Inferior parietal cortex (tissue), 1 donor: ENCODE results near the gene ADGRV1.
"Not testable (repeated sequence)": the region's sequence is repeated elsewhere in the genome, so short reads cannot be mapped to it uniquely, and the experiment has no call there.

Experiments used
- DNase-seq: peaks from one replicate; pipeline ENCODE4 v3.0.0-alpha.2; 2016; ENCODE audit errors: extremely low spot score

Gene ADGRV1

DNA sequence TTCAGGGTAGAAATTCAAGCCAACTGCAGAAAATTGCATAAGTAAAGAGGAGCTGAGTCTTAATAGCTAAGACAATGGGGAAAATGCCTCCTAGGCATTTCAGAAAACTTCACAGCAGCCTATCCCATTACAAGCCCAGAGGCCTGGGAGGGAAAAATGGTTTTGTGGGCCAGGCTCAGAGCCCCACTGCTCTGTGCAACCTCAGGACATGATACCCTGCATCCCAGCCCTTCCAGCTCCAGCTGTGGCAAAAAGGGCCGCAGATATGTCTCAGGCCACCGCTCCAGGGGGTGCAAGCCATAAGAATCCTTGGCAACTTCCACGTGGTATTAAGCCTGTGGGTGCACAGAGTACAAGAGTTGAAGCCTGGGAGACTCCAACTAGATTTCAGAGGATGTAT lies 437.5 kb downstream of the ADGRV1 start:
- DNase-seq, result no peak

DNA sequence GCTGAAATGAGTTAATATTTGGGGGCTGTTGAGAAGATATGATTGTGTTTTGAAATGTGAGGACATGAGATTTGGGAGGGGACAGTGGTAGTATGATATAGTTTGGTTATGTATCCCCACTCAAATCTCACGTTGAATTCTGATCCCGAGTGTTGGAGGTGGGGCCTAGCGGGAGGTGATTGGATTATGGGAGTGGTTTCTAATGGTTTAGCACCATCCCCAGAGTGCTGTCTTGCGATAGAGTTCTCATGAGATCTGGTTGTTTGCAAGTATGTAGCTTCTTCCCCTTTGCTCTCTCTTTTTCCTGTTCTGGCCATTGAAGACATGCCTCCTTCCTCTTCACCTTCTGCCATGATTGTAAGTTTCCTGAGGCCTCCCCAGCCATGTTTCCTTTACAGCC lies 438.5 kb downstream of the ADGRV1 start:
- no peak for DNase-seq

DNA sequence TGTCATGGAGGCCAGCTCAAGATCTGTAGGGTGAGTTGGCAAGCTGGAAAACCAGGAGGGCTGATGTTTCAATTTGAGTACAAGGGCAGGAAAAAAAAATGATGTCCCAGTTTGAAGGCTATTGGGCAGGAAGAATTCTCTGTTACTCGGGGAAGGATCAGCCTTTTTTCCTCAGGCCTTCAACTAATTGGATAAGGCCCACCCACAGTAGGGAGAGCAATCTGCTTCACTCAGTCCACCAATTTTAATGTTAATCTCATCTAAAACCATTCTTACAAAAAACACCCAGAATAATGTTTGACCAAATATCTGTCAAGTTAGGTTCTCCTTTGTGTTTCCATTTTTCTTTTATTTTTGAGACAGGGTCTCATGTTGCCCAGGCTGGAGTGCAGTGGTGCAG lies 442.1 kb downstream of the ADGRV1 start:
- no peak for DNase-seq

DNA sequence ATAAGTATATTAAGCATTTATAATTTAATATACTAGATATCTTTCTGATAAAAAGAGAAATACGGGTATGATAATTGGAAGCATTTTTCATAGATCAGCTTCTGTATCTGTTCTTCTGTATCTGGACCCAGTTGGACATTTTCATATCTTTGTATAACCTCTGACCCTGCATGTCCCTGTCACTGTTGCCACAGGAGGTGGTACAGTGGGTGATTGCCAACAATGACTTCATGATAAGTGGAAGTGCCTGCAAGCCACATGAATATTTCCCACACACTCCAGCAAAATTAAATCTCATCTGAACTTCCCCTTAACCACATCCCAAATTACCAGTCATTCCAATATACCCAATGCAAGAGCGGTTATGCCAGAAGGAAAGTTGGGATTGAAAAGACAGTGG lies 448.1 kb downstream of the ADGRV1 start:
- DNase-seq, result no peak

DNA sequence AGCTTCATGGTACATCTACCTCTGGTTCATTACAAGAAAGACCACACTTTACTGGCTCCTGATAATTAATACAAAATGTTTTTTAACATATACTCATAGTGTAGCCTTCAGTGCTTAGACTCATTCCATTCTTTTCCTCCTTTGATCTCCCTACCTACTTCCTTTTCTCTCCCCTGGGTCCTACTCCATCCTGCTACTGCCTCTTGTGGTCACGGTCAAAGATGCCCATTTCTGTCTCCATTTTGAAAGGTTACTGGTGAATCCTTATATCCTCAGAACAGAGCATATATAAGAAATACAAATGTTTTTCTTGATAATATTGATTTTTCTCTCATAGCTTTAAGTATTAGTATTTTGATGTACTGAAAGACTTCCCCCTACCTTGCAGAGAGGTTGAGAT lies 448.7 kb downstream of the ADGRV1 start:
- DNase-seq, result no peak

DNA sequence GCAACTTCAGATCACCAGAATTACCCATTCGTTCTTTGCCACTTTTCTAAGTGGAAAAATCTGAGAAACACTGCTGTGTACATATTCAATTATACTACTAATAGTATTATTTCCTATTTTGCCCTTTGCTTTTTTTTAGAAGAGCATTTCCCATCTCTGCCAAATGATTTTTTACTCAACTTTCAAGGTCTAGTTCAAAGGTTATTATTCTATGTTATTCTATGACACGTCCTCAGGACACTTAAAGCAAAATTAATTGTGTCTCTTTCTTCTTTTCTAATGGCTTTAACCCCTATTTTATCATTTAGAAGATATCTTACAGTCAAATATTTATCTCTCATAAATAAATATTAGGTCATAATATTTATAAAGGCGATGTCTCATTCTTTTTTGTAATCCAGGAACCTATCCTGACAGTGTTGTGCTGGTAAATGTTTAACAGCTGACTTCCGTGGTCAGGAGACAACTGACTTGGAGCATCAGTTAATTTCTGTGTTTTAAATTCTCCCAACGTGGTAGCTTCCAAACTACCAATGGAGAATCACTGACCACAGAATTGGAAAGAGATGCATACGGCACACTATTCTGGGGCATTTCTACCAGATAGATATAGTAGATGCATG lies 449.3 kb downstream of the ADGRV1 start:
- DNase-seq, result no peak

DNA sequence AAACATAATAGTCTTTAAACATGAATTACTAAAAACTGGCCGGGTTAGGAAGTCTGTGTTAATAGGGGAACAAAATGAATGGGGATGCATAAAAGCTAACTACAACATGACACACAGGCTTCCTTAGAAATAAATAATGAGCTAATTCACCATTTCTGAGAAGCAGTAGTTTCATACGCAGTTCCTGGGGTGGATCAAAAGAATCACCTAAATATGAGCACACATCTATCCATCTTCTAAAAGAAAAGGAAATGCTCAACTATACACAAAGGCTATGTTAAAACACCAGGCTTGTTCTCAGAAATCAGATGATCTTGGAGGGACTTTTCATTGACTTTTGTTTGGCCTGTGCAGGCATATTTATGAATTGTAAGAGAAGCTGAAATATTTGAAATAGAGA lies 451.5 kb downstream of the ADGRV1 start:
- no peak for DNase-seq

DNA sequence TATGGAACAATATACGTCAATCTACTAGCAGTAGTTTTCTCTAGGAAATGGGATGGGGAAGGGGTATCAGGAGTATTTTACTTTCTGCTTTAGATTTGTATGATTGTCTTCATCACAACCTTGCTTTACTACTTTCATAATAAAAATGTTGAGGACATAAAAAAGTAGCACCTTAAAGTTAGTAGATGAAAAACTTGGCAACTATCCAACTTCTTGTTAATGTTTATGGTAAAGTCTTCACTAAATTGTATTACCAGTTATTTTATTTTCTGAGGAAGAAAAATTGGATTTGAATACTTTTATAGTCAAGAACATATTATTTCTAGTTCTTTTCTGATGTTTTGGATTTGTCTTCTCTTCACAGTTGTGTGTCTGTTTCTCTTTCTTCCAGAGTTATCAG lies 452.4 kb downstream of the ADGRV1 start:
- DNase-seq, result no peak

DNA sequence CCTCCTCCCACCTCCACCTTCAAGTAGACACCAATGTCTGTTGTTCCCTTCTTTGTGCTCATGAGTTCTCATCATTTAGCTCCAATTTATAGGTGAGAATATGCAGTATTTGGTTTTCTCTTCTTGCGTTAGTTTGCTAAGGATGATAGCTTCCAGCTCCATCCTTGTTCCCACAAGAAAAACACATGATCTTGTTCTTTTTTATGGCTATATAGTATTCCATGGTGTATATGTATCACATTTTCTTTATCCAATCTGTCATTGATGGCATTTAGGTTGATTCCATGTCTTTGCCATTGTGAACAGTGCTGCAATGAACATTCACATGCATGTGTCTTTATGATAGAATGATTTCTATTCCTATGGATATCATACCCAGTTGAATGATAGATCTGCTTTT lies 454.3 kb downstream of the ADGRV1 start:
- DNase-seq, result not testable (repeated sequence)

DNA sequence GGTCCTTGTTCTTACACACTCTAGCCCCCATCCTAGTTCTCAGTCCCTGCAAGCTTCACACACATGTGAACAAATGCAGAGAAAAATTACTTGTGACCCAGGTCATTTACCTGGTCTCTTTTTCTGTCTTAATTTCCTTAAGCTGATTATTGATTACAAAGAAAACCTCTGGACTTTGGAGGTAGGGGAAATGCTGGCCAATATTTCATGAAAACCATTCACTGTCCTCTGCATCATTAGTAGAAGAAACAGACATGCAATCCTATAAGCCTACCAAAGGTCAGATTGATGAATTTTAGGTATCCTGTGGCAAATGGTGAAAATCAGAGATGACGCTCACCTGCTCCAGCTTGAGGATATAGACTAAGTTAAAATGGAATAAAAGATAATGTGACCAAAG lies 457.7 kb downstream of the ADGRV1 start:
- no peak for DNase-seq

DNA sequence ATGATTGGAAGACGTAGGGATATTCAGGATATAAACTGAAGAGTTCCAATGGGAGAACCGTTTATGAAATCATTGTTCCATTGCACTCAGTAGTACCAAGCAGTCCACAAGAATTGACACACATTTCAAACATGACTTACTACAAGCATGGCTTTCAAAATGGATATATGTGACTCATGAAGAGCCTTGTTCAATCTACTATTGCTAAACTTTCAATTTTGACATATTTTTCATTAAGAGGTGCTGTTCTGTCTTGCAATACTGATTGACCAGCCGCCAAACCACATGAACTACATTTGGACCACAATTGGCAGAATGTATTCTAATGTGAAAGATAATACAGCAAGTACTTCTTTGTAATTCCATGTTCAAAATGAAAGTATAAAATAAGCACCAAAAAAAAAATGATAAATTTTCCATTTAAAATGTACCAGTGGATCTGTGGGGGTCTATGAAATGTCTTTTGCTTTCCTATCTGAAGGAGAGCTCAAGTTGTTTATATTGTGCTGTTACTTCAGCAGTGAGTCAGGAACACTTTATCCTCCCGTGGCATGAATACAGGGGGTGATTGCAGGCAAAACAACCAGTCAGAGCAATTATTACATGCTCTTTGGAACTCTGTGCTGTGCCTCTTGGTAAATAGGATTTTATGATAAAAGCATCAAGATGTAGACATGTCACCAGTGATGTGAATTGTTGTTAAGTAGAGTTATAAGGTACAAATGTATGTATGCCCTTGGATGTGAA lies 458.5 kb downstream of the ADGRV1 start:
- no peak for DNase-seq

DNA sequence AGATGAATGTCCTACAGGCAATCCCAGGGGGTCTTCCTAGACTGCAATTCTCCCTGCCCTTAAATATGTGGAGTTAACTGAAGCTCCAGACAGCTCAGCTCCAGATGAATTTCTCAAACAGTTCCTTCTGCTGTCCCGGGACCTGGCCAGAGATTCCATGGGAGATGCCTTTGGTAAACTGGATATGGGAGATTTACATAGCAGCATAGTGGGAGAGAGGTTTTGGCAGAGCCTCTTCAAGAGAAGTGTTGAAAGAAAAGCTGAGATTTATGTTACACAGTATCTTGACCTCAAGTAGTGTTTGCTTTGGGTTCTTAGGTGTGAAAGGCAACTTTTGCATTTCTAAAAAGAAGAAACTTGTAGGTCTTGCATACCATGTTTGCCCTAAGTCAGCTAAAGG lies 459.6 kb downstream of the ADGRV1 start:
- DNase-seq, result no peak

DNA sequence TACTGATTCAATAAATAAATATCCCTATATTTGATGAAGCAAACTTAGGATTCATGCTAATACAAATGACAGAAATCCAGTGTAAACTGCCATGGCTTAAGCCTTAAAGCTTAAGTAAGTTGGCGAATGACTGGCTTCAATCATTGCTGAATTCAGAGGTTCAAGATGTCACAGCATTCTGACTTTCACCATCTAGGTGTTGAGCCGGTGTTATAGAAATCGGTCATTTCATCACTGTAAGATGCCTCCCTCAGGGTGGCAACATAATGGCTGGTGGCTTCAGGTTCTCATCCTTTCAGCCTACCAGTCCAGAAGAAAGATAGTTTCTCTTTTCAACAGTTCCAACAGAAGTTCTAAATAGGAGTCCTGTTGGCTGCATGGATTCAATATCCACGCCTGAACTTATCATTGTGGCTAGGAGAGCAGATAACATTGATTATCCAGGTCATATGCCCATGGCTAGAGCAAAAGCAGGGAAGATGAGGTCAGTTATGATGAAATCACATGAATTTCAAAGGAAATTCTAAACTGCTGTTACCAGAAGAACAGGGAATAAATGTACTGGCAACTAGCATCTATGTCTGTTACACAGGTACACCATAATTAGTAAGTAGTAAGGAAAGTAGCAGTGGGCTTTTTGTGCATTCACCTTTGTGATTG lies 460.2 kb downstream of the ADGRV1 start:
- DNase-seq, result no peak

DNA sequence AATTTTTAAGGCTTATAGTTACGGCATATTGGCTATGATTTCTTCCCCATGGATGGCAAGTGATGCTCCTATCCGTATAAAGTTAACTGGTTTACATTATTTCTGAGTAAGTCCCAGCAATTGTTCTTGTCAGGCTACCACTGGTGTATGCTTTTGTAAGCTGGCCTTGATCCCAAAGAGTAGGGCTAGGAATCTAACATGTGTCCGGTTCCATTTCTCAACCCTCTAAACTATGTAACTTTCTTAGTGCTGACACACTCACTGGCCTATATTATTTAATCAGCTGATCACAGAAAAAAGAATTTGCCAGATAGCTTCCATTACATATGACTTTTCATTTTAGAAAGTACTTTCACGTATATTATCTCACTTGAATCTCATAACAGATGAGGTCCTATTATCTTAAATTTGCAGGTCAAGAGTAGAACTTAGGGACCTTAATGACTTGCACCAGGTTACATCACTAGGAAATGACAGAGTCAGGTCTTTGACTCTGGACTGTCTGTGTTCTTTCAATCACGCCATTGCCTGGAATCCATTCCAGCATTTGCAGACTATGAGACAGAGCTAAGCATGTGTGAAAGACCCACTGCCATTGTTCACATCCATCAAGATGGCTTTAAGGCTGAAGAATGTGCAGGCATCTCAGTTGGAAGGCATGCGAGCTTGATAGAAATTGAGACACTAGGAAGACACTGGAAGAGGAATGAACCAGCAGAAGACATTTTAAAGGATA lies 461.6 kb downstream of the ADGRV1 start:
- no peak for DNase-seq

DNA sequence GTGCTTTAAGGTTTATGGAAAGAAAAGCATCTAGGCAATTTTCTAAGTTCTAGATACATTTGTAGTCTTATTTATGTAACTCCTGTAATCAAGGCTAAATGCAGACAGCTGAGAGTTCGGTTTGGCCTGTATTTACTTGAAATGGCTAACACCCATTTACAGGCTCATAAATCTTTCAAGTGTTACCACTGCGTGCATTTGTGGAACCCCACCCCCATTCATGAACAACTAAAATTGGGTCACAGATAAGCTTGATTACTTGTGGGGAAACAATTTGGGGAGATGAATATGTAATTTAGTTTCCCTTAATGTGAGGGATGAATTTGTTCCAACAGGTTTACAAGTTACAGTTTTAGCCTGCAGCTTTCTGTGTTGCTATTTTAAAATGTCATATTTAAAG lies 463.9 kb downstream of the ADGRV1 start:
- no peak for DNase-seq

DNA sequence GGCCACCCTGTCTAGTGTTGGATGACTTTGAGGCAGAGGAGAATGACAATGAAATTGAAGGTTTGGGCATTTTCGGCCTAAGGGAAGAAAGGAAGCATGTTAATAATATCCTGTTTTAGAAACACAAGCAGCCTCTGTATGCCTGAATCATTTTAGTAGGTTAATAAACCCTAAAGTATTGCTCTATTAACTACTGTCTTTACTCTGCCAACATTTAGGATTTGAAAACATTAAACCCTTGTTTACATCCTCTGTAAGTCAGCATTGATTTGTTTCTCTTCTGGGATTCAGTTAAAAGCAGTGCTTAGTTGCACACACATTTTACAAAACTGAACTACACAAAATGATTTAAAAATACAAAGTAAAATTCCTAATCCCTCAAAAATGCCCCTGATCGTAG lies 465.6 kb downstream of the ADGRV1 start:
- DNase-seq, result no peak

DNA sequence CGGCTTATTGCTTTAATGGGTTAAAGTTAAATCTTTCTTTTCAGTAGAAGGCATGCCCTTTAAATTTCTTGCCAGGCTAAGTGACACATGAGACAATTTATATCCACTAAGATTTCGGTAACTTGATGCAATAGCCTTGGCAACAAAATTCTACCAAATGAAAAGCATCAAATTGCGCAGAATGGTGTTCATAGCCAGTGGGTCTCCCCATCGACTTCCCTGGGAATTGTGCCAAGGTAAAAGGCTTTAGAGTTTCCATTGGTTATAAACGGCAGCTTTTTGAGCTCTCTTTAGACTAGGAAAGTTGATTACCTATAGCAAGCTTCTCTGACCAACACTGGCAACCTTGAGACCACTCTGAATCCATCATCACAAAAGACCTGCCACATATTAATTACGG lies 466.1 kb downstream of the ADGRV1 start:
- DNase-seq, result no peak

DNA sequence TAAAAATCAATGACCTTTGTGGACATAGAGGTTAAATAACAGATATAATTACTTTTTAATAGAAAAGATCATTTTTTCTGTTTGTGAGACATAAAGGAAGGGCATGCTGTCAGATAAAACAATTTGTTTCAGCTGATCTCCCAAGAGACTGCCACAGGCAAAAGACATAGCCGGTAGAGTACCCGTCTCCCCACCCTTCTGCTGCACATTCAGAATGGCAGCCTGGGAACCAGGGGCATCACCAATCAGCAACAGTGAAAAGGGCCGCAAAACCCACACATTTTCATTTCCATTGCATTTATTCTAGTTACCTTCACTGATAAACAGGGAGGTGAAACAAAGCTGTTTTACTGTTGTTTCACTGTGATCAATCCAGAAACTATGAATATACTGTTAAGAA lies 466.9 kb downstream of the ADGRV1 start:
- no peak for DNase-seq

DNA sequence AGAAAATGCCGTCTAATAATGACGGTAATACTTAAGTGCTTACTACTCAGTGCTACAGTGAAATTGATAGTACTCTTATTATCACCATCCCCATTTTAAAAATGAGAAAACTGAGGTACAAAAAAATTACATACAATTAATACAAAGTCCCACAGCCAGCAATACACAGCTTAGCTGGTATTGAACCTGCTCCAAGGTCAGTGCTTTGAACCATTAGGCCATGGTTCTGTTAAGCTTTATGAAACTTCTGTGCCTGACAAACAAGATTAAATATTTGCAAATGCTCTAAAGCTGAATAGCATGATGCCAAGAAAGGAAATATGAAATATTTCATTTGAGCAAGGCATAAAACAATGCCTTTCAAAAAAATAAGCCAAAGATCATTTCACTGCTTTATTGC lies 467.4 kb downstream of the ADGRV1 start:
- DNase-seq, result no peak

DNA sequence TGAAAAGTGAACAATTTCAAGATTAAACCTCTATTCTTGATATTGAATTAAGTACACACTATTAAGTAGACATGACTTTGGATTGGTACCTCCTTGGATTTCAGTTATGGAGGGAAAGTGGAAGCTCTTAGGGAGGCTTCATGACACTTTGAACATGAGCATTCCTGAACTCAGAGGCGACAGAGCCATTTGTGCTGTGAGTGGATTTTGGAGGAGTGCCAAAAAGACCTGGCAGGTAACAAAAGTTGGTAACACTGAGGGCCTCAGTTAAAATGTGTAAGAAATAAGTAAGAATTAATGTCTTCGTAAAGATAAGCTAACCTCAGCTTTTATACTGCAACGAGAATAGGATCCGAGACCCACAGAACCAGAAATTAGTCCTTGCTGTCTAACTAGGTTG lies 467.9 kb downstream of the ADGRV1 start:
- no peak for DNase-seq

DNA sequence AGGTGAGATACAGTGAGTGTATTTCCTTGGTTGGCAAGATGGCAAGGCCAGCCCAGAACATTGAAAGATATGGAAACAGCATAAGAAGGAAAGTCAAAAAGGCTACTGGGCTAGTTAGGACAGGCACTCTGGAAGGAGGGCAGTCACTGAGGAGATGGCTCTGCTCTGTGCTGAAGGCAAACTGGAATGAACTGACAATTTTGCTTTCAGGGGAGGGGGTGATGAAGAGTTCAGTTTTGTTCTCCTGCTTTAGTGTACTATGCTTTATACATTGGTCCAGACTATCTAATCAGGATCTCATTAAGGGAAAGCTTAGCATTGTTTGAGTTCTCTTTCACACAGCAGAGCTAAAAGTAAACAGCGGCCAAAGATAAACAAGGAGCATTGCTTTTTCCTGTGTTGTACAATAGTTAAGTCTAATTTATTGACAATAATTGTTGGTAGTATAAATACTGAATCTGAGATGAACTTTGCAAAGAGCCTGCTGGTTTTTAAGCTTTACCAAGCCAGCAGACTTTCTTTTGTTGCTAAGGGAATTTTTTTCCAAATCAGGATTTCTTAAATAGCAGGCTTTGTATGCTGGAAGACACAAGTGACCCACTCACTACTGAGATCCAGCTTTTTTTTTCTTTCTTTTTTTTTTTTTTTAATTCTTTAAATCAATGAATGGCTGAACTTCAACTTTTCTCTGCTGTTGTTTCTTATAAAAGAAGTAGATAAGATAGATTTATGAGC lies 469.0 kb downstream of the ADGRV1 start:
- no peak for DNase-seq

DNA sequence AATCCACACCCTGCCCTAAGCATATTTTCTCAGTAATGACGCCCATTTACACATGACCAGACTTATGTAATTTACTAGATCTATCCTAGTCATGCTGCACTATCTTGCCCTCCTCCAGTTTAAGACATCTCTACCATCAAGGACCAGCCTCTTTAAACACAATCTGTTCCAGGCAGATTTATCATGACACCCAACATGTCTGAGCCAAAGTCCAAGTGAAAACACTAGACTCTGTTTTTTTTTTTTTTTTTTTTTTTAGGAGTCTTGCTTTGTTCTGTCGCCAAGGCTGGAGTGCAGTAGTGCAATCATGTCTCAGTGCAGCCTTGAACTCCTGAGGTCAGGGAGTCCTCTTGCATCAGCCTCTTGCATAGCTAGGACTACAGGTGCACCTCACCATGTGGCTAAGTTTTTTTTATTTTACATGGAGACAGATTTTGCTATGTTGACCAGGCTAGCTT lies 469.9 kb downstream of the ADGRV1 start:
- no peak for DNase-seq
